ENCODE data around the gene GSTK1.

GSTK1 gene

GRCh38 chr7:143216686-143217085 is 46.6 kb upstream of the GSTK1 start:
- peaks cover 0 to 2% of the 10 kb centered on the region in 2 experiments for H3K4me1 ChIP-seq (ENCODE audit: control insufficient read depth in 1 of 2, insufficient read depth in 2 of 2, low read length in 2 of 2)
- no peak overlapping the region for H3K18ac ChIP-seq (ENCODE audit: low read length)
- no peak overlapping the region for H2BK12ac ChIP-seq (ENCODE audit: low read length)
- no peak overlapping the region for H4K12ac ChIP-seq (ENCODE audit: low read depth, low read length)
- H3K23ac ChIP-seq (ENCODE audit: low read length): no peak overlapping the region
- WGBS (ENCODE audit: extremely low coverage, insufficient coverage, insufficient read length): no CpG with 5 or more reads among the region's 2 CpGs
- no peaks in the 10 kb centered on the region for H3K9me3 ChIP-seq (ENCODE audit: insufficient read depth, low read depth, low read length)
- DNase-seq: no peak
- H3K4me2 ChIP-seq (ENCODE audit: low read length): no peak overlapping the region
- no peaks in the 10 kb centered on the region for H3K36me3 ChIP-seq (ENCODE audit: control insufficient read depth in 1 of 2, insufficient read depth in 2 of 2, low read length in 2 of 2)
- no peak overlapping the region for H4K91ac ChIP-seq (ENCODE audit: low read depth, low read length)
- H2AK5ac ChIP-seq (ENCODE audit: low read length): no peak overlapping the region
- no peak overlapping the region for H2AFZ ChIP-seq (ENCODE audit: insufficient read depth, low read length, poor library complexity)
- no peaks in the 10 kb centered on the region for H3K27me3 ChIP-seq (ENCODE audit: insufficient read depth, low read length)
- H3K9ac ChIP-seq (ENCODE audit: low read length): no peak overlapping the region
- H4K8ac ChIP-seq (ENCODE audit: low read depth, low read length): no peak overlapping the region
- no peak overlapping the region for H2BK120ac ChIP-seq (ENCODE audit: insufficient read depth, low read length, poor library complexity)
- no peak overlapping the region for H3K27ac ChIP-seq (ENCODE audit: low read depth, low read length)
- H3K79me2 ChIP-seq (ENCODE audit: control insufficient read depth, insufficient read depth, low read length, poor library complexity): no peaks in the 10 kb centered on the region
- no peak overlapping the region for H3K4me3 ChIP-seq (ENCODE audit: low read depth, low read length)
- H2BK5ac ChIP-seq (ENCODE audit: low read depth, low read length, poor library complexity): no peak overlapping the region
- no peak overlapping the region for H3K14ac ChIP-seq (ENCODE audit: low read length)
- H3K4ac ChIP-seq (ENCODE audit: low read depth, low read length): no peak overlapping the region
- H3K79me1 ChIP-seq (ENCODE audit: low read length): no peaks in the 10 kb centered on the region

- H2AK5ac ChIP-seq (ENCODE audit: low read length): no peak overlapping the region
- H2BK5ac ChIP-seq (ENCODE audit: low read depth, low read length, poor library complexity): no peak overlapping the region
- H3K79me1 ChIP-seq (ENCODE audit: low read length): no peaks in the 10 kb centered on the region
- DNase-seq: no peak
- H3K27me3 ChIP-seq (ENCODE audit: insufficient read depth, low read length): no peaks in the 10 kb centered on the region
- no peaks in the 10 kb centered on the region for H3K36me3 ChIP-seq (ENCODE audit: control insufficient read depth in 1 of 2, insufficient read depth in 2 of 2, low read length in 2 of 2)
- no peak overlapping the region for H4K12ac ChIP-seq (ENCODE audit: low read depth, low read length)
- no peak overlapping the region for H3K9ac ChIP-seq (ENCODE audit: low read length)
- H3K4ac ChIP-seq (ENCODE audit: low read depth, low read length): no peak overlapping the region
- no peaks in the 10 kb centered on the region for H3K79me2 ChIP-seq (ENCODE audit: control insufficient read depth, insufficient read depth, low read length, poor library complexity)
- H4K91ac ChIP-seq (ENCODE audit: low read depth, low read length): no peak overlapping the region
- no peak overlapping the region for H3K18ac ChIP-seq (ENCODE audit: low read length)
- no peaks in the 10 kb centered on the region for H3K9me3 ChIP-seq (ENCODE audit: insufficient read depth, low read depth, low read length)
- H3K27ac ChIP-seq (ENCODE audit: low read depth, low read length): no peak overlapping the region
- WGBS (ENCODE audit: extremely low coverage, insufficient coverage, insufficient read length): no CpG with 5 or more reads among the region's 2 CpGs
- H3K14ac ChIP-seq (ENCODE audit: low read length): no peak overlapping the region
- no peak overlapping the region for H3K4me2 ChIP-seq (ENCODE audit: low read length)
- no peak overlapping the region for H2AFZ ChIP-seq (ENCODE audit: insufficient read depth, low read length, poor library complexity)
- H2BK12ac ChIP-seq (ENCODE audit: low read length): no peak overlapping the region
- no peak overlapping the region for H3K4me3 ChIP-seq (ENCODE audit: low read depth, low read length)
- H2BK120ac ChIP-seq (ENCODE audit: insufficient read depth, low read length, poor library complexity): no peak overlapping the region
- H3K4me1 ChIP-seq (ENCODE audit: control insufficient read depth in 1 of 2, insufficient read depth in 2 of 2, low read length in 2 of 2): peaks cover 0 to 2% of the 10 kb centered on the region in 2 experiments
- H3K23ac ChIP-seq (ENCODE audit: low read length): no peak overlapping the region
- H4K8ac ChIP-seq (ENCODE audit: low read depth, low read length): no peak overlapping the region
Measured at GRCh38 chr7:143217806-143218205, 45.4 kb upstream of the GSTK1 start.

- Histone ChIP-seq H3K4ac (ENCODE audit: low read depth, low read length) (no peak overlapping the region), H3K79me2 (ENCODE audit: control insufficient read depth, insufficient read depth, low read length, poor library complexity) (no peaks in the 10 kb centered on the region), H2BK120ac (ENCODE audit: insufficient read depth, low read length, poor library complexity) (no peak overlapping the region), H2BK5ac (ENCODE audit: low read depth, low read length, poor library complexity) (no peak overlapping the region), H3K9me3 (ENCODE audit: insufficient read depth, low read depth, low read length) (no peaks in the 10 kb centered on the region), H3K79me1 (ENCODE audit: low read length) (peaks cover 3% of the 10 kb centered on the region), H3K14ac (ENCODE audit: low read length) (no peak overlapping the region), H3K27me3 (ENCODE audit: insufficient read depth, low read length) (no peaks in the 10 kb centered on the region), H3K27ac (ENCODE audit: low read depth, low read length) (no peak overlapping the region), H3K9ac (ENCODE audit: low read length) (no peak overlapping the region), H3K4me3 (ENCODE audit: low read depth, low read length) (no peak overlapping the region), H2BK12ac (ENCODE audit: low read length) (no peak overlapping the region), H3K23ac (ENCODE audit: low read length) (no peak overlapping the region), H4K8ac (ENCODE audit: low read depth, low read length) (no peak overlapping the region), H3K4me2 (ENCODE audit: low read length) (no peak overlapping the region), H4K12ac (ENCODE audit: low read depth, low read length) (no peak overlapping the region), H2AK5ac (ENCODE audit: low read length) (no peak overlapping the region), H2AFZ (ENCODE audit: insufficient read depth, low read length, poor library complexity) (no peak overlapping the region), H3K18ac (ENCODE audit: low read length) (no peak overlapping the region), H4K91ac (ENCODE audit: low read depth, low read length) (no peak overlapping the region), H3K4me1 (ENCODE audit: control insufficient read depth in 1 of 2, insufficient read depth in 2 of 2, low read length in 2 of 2) (peaks cover 8 to 19% of the 10 kb centered on the region in 2 experiments), H3K36me3 (ENCODE audit: control insufficient read depth in 1 of 2, insufficient read depth in 2 of 2, low read length in 2 of 2) (no peaks in the 10 kb centered on the region)
- no peak for DNase-seq
- no CpG with 5 or more reads among the region's 2 CpGs for WGBS (ENCODE audit: extremely low coverage, insufficient coverage, insufficient read length)
Measured at GRCh38 chr7:143221286-143221685, 42.0 kb upstream of the GSTK1 start.

- DNase-seq: no peak
- Histone ChIP-seq H3K27me3 (ENCODE audit: insufficient read depth, low read length) (no peaks in the 10 kb centered on the region), H2BK12ac (ENCODE audit: low read length) (no peak within 1 kb of the TSS), H3K23ac (ENCODE audit: low read length) (no peak within 1 kb of the TSS), H3K4me3 (ENCODE audit: low read depth, low read length) (no peak within 1 kb of the TSS), H3K9ac (ENCODE audit: low read length) (no peak within 1 kb of the TSS), H2AK5ac (ENCODE audit: low read length) (no peak within 1 kb of the TSS), H3K18ac (ENCODE audit: low read length) (no peak within 1 kb of the TSS), H4K91ac (ENCODE audit: low read depth, low read length) (no peak within 1 kb of the TSS), H3K4ac (ENCODE audit: low read depth, low read length) (no peak within 1 kb of the TSS), H4K12ac (ENCODE audit: low read depth, low read length) (no peak within 1 kb of the TSS), H3K36me3 (ENCODE audit: control insufficient read depth in 1 of 2, insufficient read depth in 2 of 2, low read length in 2 of 2) (no peaks in the 10 kb centered on the region), H3K27ac (ENCODE audit: low read depth, low read length) (no peak within 1 kb of the TSS), H3K9me3 (ENCODE audit: insufficient read depth, low read depth, low read length) (no peaks in the 10 kb centered on the region), H2BK120ac (ENCODE audit: insufficient read depth, low read length, poor library complexity) (no peak within 1 kb of the TSS), H4K8ac (ENCODE audit: low read depth, low read length) (no peak within 1 kb of the TSS), H3K79me2 (ENCODE audit: control insufficient read depth, insufficient read depth, low read length, poor library complexity) (no peaks in the 10 kb centered on the region), H3K4me1 (ENCODE audit: control insufficient read depth in 1 of 2, insufficient read depth in 2 of 2, low read length in 2 of 2) (peaks cover 8 to 19% of the 10 kb centered on the region in 2 experiments), H2AFZ (ENCODE audit: insufficient read depth, low read length, poor library complexity) (no peak within 1 kb of the TSS), H3K4me2 (ENCODE audit: low read length) (no peak within 1 kb of the TSS), H3K14ac (ENCODE audit: low read length) (no peak within 1 kb of the TSS), H2BK5ac (ENCODE audit: low read depth, low read length, poor library complexity) (no peak within 1 kb of the TSS), H3K79me1 (ENCODE audit: low read length) (peaks cover 3% of the 10 kb centered on the region)
- WGBS (ENCODE audit: extremely low coverage, insufficient coverage, insufficient read length): no CpG with 5 or more reads among the region's 3 CpGs
Measured at GRCh38 chr7:143221737-143222136, 41.5 kb upstream of the GSTK1 start, which contains the start of gene TAS2R40. Gene TAS2R40, plus strand, starts transcription at chr7:143222037. Its CDS starts 42 bp downstream, at chr7:143222079.
